Stimulated activated CD4-positive, alpha-beta T cell treated with anti-CD3 and anti-CD28 coated beads, Interleukin-4, amount 100 ng/mL, for 24 hours (primary cell): Measurements from ENCODE around the gene COL1A1.
A peak's percentile ranks its signal among the peaks of the same experiment; 100 is the strongest.

Experiments
- DNase-seq: peaks from one replicate; pipeline ENCODE4 v3.0.0-alpha.2; 2020

COL1A1 gene

GRCh38 chr17:50199803-50200456, 1.5 kb downstream of the COL1A1 start:
- peak; percentile 61 for DNase-seq

GRCh38 chr17:50199211-50199802, 2.1 kb downstream of the COL1A1 start:
- no peak for DNase-seq

GRCh38 chr17:50198026-50198669, 3.3 kb downstream of the COL1A1 start:
- peak; percentile 61 for DNase-seq

GRCh38 chr17:50196826-50197225, 4.6 kb downstream of the COL1A1 start:
- DNase-seq: no peak

GRCh38 chr17:50196036-50196435, 5.4 kb downstream of the COL1A1 start:
- no peak for DNase-seq

- DNase-seq: no peak
These were observed 6.2 kb downstream of the COL1A1 start for GRCh38 chr17:50194934-50195865.

- DNase-seq: no peak
These were observed 7.1 kb downstream of the COL1A1 start for GRCh38 chr17:50194140-50194933.

- DNase-seq: no peak
These were observed 8.7 kb downstream of the COL1A1 start for GRCh38 chr17:50192618-50193291.

GRCh38 chr17:50192144-50192617, 9.2 kb downstream of the COL1A1 start:
- DNase-seq: no peak

GRCh38 chr17:50191359-50192143, 9.9 kb downstream of the COL1A1 start:
- DNase-seq: no peak

GRCh38 chr17:50190603-50191358, 10.7 kb downstream of the COL1A1 start:
- DNase-seq: no peak

- DNase-seq: no peak
These were observed 11.2 kb downstream of the COL1A1 start for GRCh38 chr17:50190293-50190602.

- DNase-seq: no peak
These were observed 11.7 kb downstream of the COL1A1 start for GRCh38 chr17:50189550-50190292.

GRCh38 chr17:50188921-50189549, 12.4 kb downstream of the COL1A1 start:
- no peak for DNase-seq

GRCh38 chr17:50188531-50188920, 12.9 kb downstream of the COL1A1 start:
- DNase-seq: no peak

GRCh38 chr17:50187751-50188530, 13.5 kb downstream of the COL1A1 start:
- no peak for DNase-seq

GRCh38 chr17:50187394-50187725, 14.1 kb downstream of the COL1A1 start:
- DNase-seq: no peak

GRCh38 chr17:50186661-50187393, 14.6 kb downstream of the COL1A1 start:
- no peak for DNase-seq
